Umbilical cord (tissue), 2 donors: ENCODE measurements around the gene MLPH. TPM values are rescaled to one million over a fixed set of nuclear protein-coding genes. Genes with fewer than 3 reads are reported as not detected.
"Not testable (repeated sequence)": the region's sequence is repeated elsewhere in the genome, so short reads cannot be mapped to it uniquely, and the experiment has no call there.

ENCODE experiments used
- DNase-seq: peaks from one replicate; pipeline ENCODE4 v3.0.0-alpha.2; 2015; ENCODE audit warnings: low spot score
- total RNA-seq: library from RNA; depleted of rRNA; stranded (reverse); fragments of >200 nt; gene quantifications from one replicate; pipeline ENCODE4 v1.2.3, GENCODE V29; 2014; ENCODE audit warnings: low replicate concordance; ENCODE audit not compliant: insufficient read depth

MLPH gene
- total RNA-seq, 1 donor from 2014 or later, result 18.5 TPM

- no peak for DNase-seq
Observed at GRCh38 chr2:237457388-237457941, 29.6 kb upstream of the MLPH start.

- no peak for DNase-seq
Observed at GRCh38 chr2:237458519-237458918, 28.5 kb upstream of the MLPH start.

- no peak for DNase-seq
Observed at GRCh38 chr2:237459226-237459625, 27.8 kb upstream of the MLPH start.

GRCh38 chr2:237459741-237460174 lies 27.3 kb upstream of the MLPH start:
- no peak for DNase-seq

GRCh38 chr2:237464757-237465391 lies 22.2 kb upstream of the MLPH start:
- no peak for DNase-seq

- no peak for DNase-seq
Observed at GRCh38 chr2:237465515-237466148, 21.4 kb upstream of the MLPH start.

GRCh38 chr2:237466211-237466610 lies 20.8 kb upstream of the MLPH start:
- no peak for DNase-seq

- no peak for DNase-seq
Observed at GRCh38 chr2:237467447-237468179, 19.4 kb upstream of the MLPH start.

GRCh38 chr2:237469410-237469809 lies 17.6 kb upstream of the MLPH start:
- DNase-seq, result not testable (repeated sequence)

GRCh38 chr2:237469849-237470248 lies 17.2 kb upstream of the MLPH start:
- DNase-seq, result no peak

- no peak for DNase-seq
Observed at GRCh38 chr2:237470914-237471313, 16.1 kb upstream of the MLPH start.

- no peak for DNase-seq
Observed at GRCh38 chr2:237471438-237472186, 15.4 kb upstream of the MLPH start.

GRCh38 chr2:237472187-237472712 lies 14.8 kb upstream of the MLPH start:
- no peak for DNase-seq

- no peak for DNase-seq
Observed at GRCh38 chr2:237472909-237473877, 13.9 kb upstream of the MLPH start.

- DNase-seq, result no peak
Observed at GRCh38 chr2:237473878-237474441, 13.1 kb upstream of the MLPH start.

- DNase-seq, result peak; percentile 36
Observed at GRCh38 chr2:237474442-237474911, 12.6 kb upstream of the MLPH start.

GRCh38 chr2:237474931-237475703 lies 11.9 kb upstream of the MLPH start:
- peak; percentile 84 for DNase-seq

- DNase-seq, result no peak
Observed at GRCh38 chr2:237475704-237476141, 11.3 kb upstream of the MLPH start.

- no peak for DNase-seq
Observed at GRCh38 chr2:237478095-237478494, 9.0 kb upstream of the MLPH start.
